Uterus (tissue), 2 donors: ENCODE results near the gene C19orf44.

Experiments
- CTCF ChIP-seq, 4 experiments: fragments of 200-600 bp in 2 of 4; fragments of 450-650 bp in 2 of 4; sonication (generic) in 2 of 4; IDR thresholded peaks; one replicate each; pipeline ENCODE4 v1.5.1; 2016 to 2019; ENCODE audit warnings: antibody characterized with exemption in 4 of 4, mild to moderate bottlenecking in 2 of 4, moderate library complexity in 1 of 4
- POLR2A ChIP-seq, 2 donors: fragments of 450-650 bp; IDR thresholded peaks; one replicate each; pipeline ENCODE4 v1.6.1; 2016; ENCODE audit warnings: antibody characterized with exemption in 2 of 2, mild to moderate bottlenecking in 1 of 2, moderate library complexity in 1 of 2

- TF ChIP-seq CTCF (IDR thresholded peaks at IDR 0.05) (no peak), POLR2A (IDR thresholded peaks at IDR 0.05) (no peak)
Measured at GRCh38 chr19:16521715-16522289, 25.6 kb downstream of the C19orf44 start.
